Endodermal cell (in vitro differentiated cells): ENCODE data around the gene MINK1. TPM values are rescaled to one million over a fixed set of nuclear protein-coding genes. Genes with fewer than 3 reads are reported as not detected.

Experiments
- DNase-seq: peaks from one replicate; pipeline ENCODE4 v3.0.0-alpha.2; 2017
- H3K27ac ChIP-seq: 2 replicates; pipeline ENCODE4 v1.5.1; 2013; ENCODE audit warnings: mild to moderate bottlenecking, low read depth, low read length, moderate library complexity
- H3K27me3 ChIP-seq: 2 replicates; pipeline ENCODE4 v1.6.1; 2013; ENCODE audit warnings: mild to moderate bottlenecking, low read length, moderate library complexity; ENCODE audit not compliant: insufficient read depth, control insufficient read depth, poor library complexity, severe bottlenecking
- H3K36me3 ChIP-seq: 2 replicates; pipeline ENCODE4 v1.7.0; 2013; ENCODE audit warnings: mild to moderate bottlenecking, low read length, moderate library complexity; ENCODE audit not compliant: control insufficient read depth, insufficient read depth
- H3K4me1 ChIP-seq: one replicate; pipeline ENCODE4 v1.7.0; 2013; ENCODE audit warnings: low read length; ENCODE audit not compliant: control insufficient read depth, insufficient read depth
- H3K4me3 ChIP-seq: 2 replicates; pipeline ENCODE4 v1.5.1; 2013; ENCODE audit warnings: mild to moderate bottlenecking, low read length, moderate library complexity
- H3K9ac ChIP-seq: 2 replicates; pipeline ENCODE4 v1.6.1; 2013; ENCODE audit warnings: mild to moderate bottlenecking, low read length, moderate library complexity; ENCODE audit not compliant: poor library complexity, severe bottlenecking; ENCODE audit errors: extremely low read depth
- H3K9me3 ChIP-seq: 2 replicates; pipeline ENCODE4 v1.6.1; 2013; ENCODE audit warnings: mild to moderate bottlenecking, low read length, moderate library complexity; ENCODE audit not compliant: control insufficient read depth
- H3K27ac Mint-ChIP-seq: 2 replicates; pipeline ENCODE4 v1.8.0; 2020; ENCODE audit warnings: mixed read lengths
- H3K27me3 Mint-ChIP-seq: 2 replicates; pipeline ENCODE4 v1.8.0; 2021; ENCODE audit warnings: mild to moderate bottlenecking, mixed read lengths; ENCODE audit not compliant: insufficient read depth
- H3K36me3 Mint-ChIP-seq: 2 replicates; pipeline ENCODE4 v1.8.0; 2020; ENCODE audit warnings: low read depth, mixed read lengths
- H3K4me1 Mint-ChIP-seq: 2 replicates; pipeline ENCODE4 v1.8.0; 2020; ENCODE audit warnings: mixed read lengths
- H3K4me3 Mint-ChIP-seq: 2 replicates; pipeline ENCODE4 v1.8.0; 2020; ENCODE audit warnings: mild to moderate bottlenecking, moderate library complexity, mixed read lengths
- H3K9me3 Mint-ChIP-seq: 2 replicates; pipeline ENCODE4 v1.8.0; 2020; ENCODE audit warnings: mild to moderate bottlenecking, mixed read lengths
- WGBS, 2 experiments: methylation state at CpG; one replicate each; pipeline versions ENCODE4 v1.1.5 to v1.1.7; 2013; ENCODE audit warnings: missing lambda C conversion rate in 2 of 2, mixed read lengths in 1 of 2; ENCODE audit not compliant: insufficient coverage in 1 of 2, insufficient read length in 1 of 2; 5-methylcytosine and 5-hydroxymethylcytosine counted together
- total RNA-seq, 2 donors: library from RNA; stranded (reverse); fragmentation: NEBNext Ultra II Directional in 1 of 2; extraction: Animal tissue kit (Norgen Biotek cat#: 25700) in 1 of 2; gene quantifications; 2 replicates in 1 of 2; 3 replicates in 1 of 2; pipeline ENCODE4 v1.2.1, GENCODE V29; 2021
- TF ChIP-seq, protein P1 (sequence below): fragments of 200-600 bp; sonication (generic); conservative IDR thresholded peaks from 2 replicates; pipeline ENCODE4 v1.5.0; 2021; ENCODE audit warnings: antibody characterized with exemption, mild to moderate bottlenecking

Gene MINK1
- total RNA-seq, 2 donors from 2014 or later: 75.0 to 79.7 TPM

DNA sequence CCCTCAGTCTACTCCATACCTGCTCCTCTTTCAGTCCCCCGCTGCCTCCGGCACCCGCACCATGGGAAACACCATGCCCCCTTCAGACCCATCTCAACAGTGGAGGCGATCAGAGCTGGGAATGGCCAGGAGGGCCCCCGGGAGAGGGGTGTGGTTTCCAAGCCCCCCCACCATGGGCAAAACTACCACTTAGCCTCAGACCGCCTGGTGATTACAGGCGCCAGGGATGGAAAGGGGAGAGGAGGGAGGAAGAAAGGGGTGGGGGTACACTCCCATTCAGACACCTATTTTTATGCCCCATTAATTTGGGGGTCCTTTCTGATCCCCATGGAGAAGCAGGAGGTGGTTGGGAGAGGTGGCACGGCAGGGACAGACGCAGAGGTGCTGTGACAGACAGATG, 30.9 kb upstream of the MINK1 start, which contains the start of gene C17orf114:
Gene C17orf114 (minus strand): TSS at position 101 of the 400 bp plus-strand sequence.
- TF ChIP-seq, protein P1, sequence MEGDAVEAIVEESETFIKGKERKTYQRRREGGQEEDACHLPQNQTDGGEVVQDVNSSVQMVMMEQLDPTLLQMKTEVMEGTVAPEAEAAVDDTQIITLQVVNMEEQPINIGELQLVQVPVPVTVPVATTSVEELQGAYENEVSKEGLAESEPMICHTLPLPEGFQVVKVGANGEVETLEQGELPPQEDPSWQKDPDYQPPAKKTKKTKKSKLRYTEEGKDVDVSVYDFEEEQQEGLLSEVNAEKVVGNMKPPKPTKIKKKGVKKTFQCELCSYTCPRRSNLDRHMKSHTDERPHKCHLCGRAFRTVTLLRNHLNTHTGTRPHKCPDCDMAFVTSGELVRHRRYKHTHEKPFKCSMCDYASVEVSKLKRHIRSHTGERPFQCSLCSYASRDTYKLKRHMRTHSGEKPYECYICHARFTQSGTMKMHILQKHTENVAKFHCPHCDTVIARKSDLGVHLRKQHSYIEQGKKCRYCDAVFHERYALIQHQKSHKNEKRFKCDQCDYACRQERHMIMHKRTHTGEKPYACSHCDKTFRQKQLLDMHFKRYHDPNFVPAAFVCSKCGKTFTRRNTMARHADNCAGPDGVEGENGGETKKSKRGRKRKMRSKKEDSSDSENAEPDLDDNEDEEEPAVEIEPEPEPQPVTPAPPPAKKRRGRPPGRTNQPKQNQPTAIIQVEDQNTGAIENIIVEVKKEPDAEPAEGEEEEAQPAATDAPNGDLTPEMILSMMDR: no peak
- Mint-ChIP-seq H3K4me1 (peaks cover 1% of the 10 kb centered on the region), H3K27ac (no peak within 1 kb of the TSS), H3K27me3 (no peaks in the 10 kb centered on the region), H3K4me3 (no peak within 1 kb of the TSS), H3K36me3 (peaks cover 21% of the 10 kb centered on the region), H3K9me3 (no peaks in the 10 kb centered on the region)
- 78% methylated on average over 7 of the region's 9 CpGs; no CpG with 5 or more reads in 1 of the 2 experiments for WGBS, 2 experiments
- H3K9ac ChIP-seq: no peak within 1 kb of the TSS
- H3K36me3 ChIP-seq: peaks cover 18% of the 10 kb centered on the region
- H3K27ac ChIP-seq: no peak within 1 kb of the TSS
- H3K4me1 ChIP-seq: no peaks in the 10 kb centered on the region
- no peaks in the 10 kb centered on the region for H3K27me3 ChIP-seq
- no peak within 1 kb of the TSS for H3K4me3 ChIP-seq
- no peaks in the 10 kb centered on the region for H3K9me3 ChIP-seq
- DNase-seq: no peak

DNA sequence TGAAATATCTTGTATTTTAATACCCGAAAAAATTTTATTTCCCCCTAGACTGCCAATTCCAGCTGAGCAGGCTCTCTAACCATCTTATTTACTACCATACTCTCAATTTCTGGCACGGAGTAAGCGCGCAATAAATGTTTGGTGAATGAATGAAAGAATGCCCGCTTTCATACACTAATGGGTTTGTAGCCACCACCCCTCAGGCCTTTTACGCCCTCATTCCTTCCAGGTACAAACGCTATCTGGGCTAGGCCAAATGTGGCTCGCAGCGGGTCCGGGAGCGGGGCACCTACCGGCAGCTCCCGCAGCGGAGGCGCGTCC, 26.7 kb upstream of the MINK1 start:
- no peaks in the 10 kb centered on the region for H3K27me3 Mint-ChIP-seq
- H3K27ac Mint-ChIP-seq: no peak overlapping the region
- peak overlapping the region; percentile 79 for H3K4me3 Mint-ChIP-seq
- peaks cover 6% of the 10 kb centered on the region for H3K4me1 Mint-ChIP-seq
- peak overlapping the region; percentile 60 for H3K9ac ChIP-seq
- H3K36me3 Mint-ChIP-seq: peaks cover 22% of the 10 kb centered on the region
- H3K9me3 Mint-ChIP-seq: no peaks in the 10 kb centered on the region
- TF ChIP-seq, protein P1: no peak
- H3K27me3 ChIP-seq: no peaks in the 10 kb centered on the region
- no peak overlapping the region for H3K27ac ChIP-seq
- no peak for DNase-seq
- H3K4me1 ChIP-seq: no peaks in the 10 kb centered on the region
- peaks cover 26% of the 10 kb centered on the region for H3K36me3 ChIP-seq
- WGBS, 2 experiments: 4 to 6% methylated on average over 7 to 16 of the region's 16 CpGs
- H3K9me3 ChIP-seq: no peaks in the 10 kb centered on the region
- H3K4me3 ChIP-seq: peak overlapping the region; percentile 93

GRCh38 chr17:4806777-4807604, 26.1 kb upstream of the MINK1 start, which contains the start of gene PLD2:
Gene PLD2 (plus strand): TSS chr17:4807152. CDS start chr17:4807773, 621 bp downstream.
- Histone ChIP-seq H3K9me3 (no peaks in the 10 kb centered on the region), H3K27me3 (no peaks in the 10 kb centered on the region), H3K27ac (no peak within 1 kb of the TSS), H3K4me3 (peak within 1 kb of the TSS; percentile 93), H3K4me1 (no peaks in the 10 kb centered on the region), H3K36me3 (peaks cover 31% of the 10 kb centered on the region), H3K9ac (peak within 1 kb of the TSS; percentile 60)
- Mint-ChIP-seq H3K9me3 (no peaks in the 10 kb centered on the region), H3K27me3 (no peaks in the 10 kb centered on the region), H3K4me3 (peak within 1 kb of the TSS; percentile 79), H3K27ac (peak within 1 kb of the TSS; percentile 86), H3K4me1 (peaks cover 6% of the 10 kb centered on the region), H3K36me3 (peaks cover 25% of the 10 kb centered on the region)
- peak; percentile 97 for DNase-seq
- TF ChIP-seq, protein P1: no peak
- 0% methylated on average over 40 to 106 of the region's 106 CpGs for WGBS, 2 experiments
